ENCODE data around the gene PURB. TPM values are rescaled to one million over a fixed set of nuclear protein-coding genes. Genes with fewer than 3 reads are reported as not detected.

The PURB gene
- total RNA-seq, 1 experiment from 2014 or later = 25.2 TPM

DNA sequence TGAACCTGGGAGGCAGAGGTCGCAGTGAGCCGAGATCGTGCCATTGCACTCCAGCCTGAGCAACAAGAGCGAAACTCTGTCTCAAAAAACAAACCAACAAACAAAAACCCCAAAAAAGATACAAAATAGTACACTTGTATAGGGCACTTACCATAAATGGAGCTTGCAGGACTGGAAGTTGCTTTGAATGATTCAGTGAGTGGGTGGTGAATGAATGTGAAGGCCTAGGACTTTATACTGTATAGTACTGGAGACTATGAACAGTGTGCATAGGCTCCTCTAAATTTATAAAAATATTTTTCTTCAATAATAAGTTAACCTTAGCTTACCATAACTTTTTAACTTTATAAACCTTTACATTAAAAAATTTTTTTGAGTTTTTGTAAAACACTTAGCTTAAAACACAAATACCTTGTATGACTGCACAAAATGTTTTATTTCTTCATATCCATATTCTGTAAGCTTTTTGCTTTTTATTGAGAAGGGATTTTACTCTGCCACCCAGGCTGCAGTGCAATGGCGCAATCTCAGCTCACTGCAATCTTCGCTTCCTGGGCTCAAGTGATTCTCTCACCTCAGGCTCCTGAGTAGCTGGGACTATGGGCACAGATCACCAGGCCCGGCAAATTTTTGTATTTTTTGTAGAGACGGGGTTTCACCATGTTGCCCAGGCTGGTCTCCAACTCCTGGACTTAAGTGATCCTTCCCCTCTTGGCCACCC, 30.5 kb downstream of the PURB start:
- BruUV-seq (replicated peaks) = no TSS peak
- CTCF ChIA-PET = interaction anchor here (0.6 kb wide), 1 partner anchor 284 kb away, joined by 3 read pairs; no protein-coding TSS in a partner anchor
- Histone ChIP-seq H3K4me3 (ENCODE audit: low read depth in 2 of 2, low read length in 2 of 2) (no peak overlapping the region), H3K36me3 (ENCODE audit: control insufficient read depth, insufficient read depth, low read length) (no peaks in the 10 kb centered on the region), H3K27me3 (ENCODE audit: control insufficient read depth, insufficient read depth, low read length) (no peaks in the 10 kb centered on the region), H3K27ac (ENCODE audit: low read length) (no peak overlapping the region), H3K9me3 (ENCODE audit: control insufficient read depth, insufficient read depth, low read depth, low read length) (no peaks in the 10 kb centered on the region), H3K4me1 (ENCODE audit: control insufficient read depth, insufficient read depth, low read length) (peaks cover 5% of the 10 kb centered on the region; the same call in 1 of the 2 replicates)
- no peak for TF ChIP-seq SIN3A (IDR thresholded peaks at IDR 0.05; ENCODE audit: borderline replicate concordance, insufficient read depth, low read depth, low read length)
- TF ChIP-seq TCF7L2 (IDR thresholded peaks at IDR 0.05; ENCODE audit: low read depth, low read length) = no peak
- TF ChIP-seq, protein P1, sequence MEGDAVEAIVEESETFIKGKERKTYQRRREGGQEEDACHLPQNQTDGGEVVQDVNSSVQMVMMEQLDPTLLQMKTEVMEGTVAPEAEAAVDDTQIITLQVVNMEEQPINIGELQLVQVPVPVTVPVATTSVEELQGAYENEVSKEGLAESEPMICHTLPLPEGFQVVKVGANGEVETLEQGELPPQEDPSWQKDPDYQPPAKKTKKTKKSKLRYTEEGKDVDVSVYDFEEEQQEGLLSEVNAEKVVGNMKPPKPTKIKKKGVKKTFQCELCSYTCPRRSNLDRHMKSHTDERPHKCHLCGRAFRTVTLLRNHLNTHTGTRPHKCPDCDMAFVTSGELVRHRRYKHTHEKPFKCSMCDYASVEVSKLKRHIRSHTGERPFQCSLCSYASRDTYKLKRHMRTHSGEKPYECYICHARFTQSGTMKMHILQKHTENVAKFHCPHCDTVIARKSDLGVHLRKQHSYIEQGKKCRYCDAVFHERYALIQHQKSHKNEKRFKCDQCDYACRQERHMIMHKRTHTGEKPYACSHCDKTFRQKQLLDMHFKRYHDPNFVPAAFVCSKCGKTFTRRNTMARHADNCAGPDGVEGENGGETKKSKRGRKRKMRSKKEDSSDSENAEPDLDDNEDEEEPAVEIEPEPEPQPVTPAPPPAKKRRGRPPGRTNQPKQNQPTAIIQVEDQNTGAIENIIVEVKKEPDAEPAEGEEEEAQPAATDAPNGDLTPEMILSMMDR (IDR thresholded peaks at IDR 0.05) = no peak
- TF ChIP-seq, protein P2, sequence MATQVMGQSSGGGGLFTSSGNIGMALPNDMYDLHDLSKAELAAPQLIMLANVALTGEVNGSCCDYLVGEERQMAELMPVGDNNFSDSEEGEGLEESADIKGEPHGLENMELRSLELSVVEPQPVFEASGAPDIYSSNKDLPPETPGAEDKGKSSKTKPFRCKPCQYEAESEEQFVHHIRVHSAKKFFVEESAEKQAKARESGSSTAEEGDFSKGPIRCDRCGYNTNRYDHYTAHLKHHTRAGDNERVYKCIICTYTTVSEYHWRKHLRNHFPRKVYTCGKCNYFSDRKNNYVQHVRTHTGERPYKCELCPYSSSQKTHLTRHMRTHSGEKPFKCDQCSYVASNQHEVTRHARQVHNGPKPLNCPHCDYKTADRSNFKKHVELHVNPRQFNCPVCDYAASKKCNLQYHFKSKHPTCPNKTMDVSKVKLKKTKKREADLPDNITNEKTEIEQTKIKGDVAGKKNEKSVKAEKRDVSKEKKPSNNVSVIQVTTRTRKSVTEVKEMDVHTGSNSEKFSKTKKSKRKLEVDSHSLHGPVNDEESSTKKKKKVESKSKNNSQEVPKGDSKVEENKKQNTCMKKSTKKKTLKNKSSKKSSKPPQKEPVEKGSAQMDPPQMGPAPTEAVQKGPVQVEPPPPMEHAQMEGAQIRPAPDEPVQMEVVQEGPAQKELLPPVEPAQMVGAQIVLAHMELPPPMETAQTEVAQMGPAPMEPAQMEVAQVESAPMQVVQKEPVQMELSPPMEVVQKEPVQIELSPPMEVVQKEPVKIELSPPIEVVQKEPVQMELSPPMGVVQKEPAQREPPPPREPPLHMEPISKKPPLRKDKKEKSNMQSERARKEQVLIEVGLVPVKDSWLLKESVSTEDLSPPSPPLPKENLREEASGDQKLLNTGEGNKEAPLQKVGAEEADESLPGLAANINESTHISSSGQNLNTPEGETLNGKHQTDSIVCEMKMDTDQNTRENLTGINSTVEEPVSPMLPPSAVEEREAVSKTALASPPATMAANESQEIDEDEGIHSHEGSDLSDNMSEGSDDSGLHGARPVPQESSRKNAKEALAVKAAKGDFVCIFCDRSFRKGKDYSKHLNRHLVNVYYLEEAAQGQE (IDR thresholded peaks at IDR 0.05; ENCODE audit: insufficient read depth in 1 of 2, low read depth in 2 of 2, low read length in 1 of 2) = no peak
- intact Hi-C loops (cut with micrococcal nuclease; ENCODE audit: unreplicated experiment) = loop anchor here (5.0 kb wide), 1 partner anchor 107 kb away; no protein-coding TSS in a partner anchor
- ATAC-seq (no peak), DNase-seq (ENCODE audit: low read depth, low spot score) (no peak)
- POLR2A ChIA-PET = no interaction called here
- in situ Hi-C loops (cut with HindIII; ENCODE audit: low pct_unique_long_range_greater_than_20kb, low sequenced_read_pairs) = no loop called here

DNA sequence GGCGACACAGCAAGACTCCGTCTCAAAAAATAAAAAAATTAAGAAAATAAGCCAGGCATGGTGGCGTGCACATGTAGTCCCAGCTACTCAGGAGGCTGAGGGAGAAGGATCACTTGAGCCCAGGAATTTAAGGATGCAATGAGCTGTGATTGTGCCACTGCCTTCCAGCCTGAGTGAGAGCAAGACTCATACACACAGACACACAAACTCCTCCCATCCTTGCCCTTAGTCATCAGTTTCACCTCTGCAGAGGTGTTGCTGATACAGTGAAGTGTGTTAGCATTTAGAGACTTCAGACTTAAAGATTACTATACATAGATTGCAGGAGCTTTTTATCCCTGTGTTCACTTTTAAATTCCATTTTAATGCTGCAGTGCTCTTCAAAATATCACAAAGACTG, 31.9 kb downstream of the PURB start:
- Histone ChIP-seq H3K27me3 (ENCODE audit: control insufficient read depth, insufficient read depth, low read length) (no peaks in the 10 kb centered on the region), H3K9me3 (ENCODE audit: control insufficient read depth, insufficient read depth, low read depth, low read length) (no peaks in the 10 kb centered on the region), H3K27ac (ENCODE audit: low read length) (no peak overlapping the region), H3K36me3 (ENCODE audit: control insufficient read depth, insufficient read depth, low read length) (no peaks in the 10 kb centered on the region), H3K4me1 (ENCODE audit: control insufficient read depth, insufficient read depth, low read length) (peaks cover 9% of the 10 kb centered on the region; the same call in 1 of the 2 replicates), H3K4me3 (ENCODE audit: low read depth in 2 of 2, low read length in 2 of 2) (no peak overlapping the region)
- intact Hi-C loops (cut with micrococcal nuclease; ENCODE audit: unreplicated experiment) (no loop called here), in situ Hi-C loops (cut with HindIII; ENCODE audit: low pct_unique_long_range_greater_than_20kb, low sequenced_read_pairs) (no loop called here)
- CTCF ChIA-PET = no interaction called here
- DNase-seq (ENCODE audit: low read depth, low spot score) = no peak
- POLR2A ChIA-PET = interaction anchor here (0.5 kb wide), 1 partner anchor 251 kb away, joined by 3 read pairs; no protein-coding TSS in a partner anchor
- no TSS peak for BruUV-seq (replicated peaks)
- TF ChIP-seq, protein P1 (IDR thresholded peaks at IDR 0.05) = no peak
- TF ChIP-seq SIN3A (IDR thresholded peaks at IDR 0.05; ENCODE audit: borderline replicate concordance, insufficient read depth, low read depth, low read length) = no peak
- TF ChIP-seq, protein P2 (IDR thresholded peaks at IDR 0.05; ENCODE audit: insufficient read depth in 1 of 2, low read depth in 2 of 2, low read length in 1 of 2) = no peak
- no peak for TF ChIP-seq TCF7L2 (IDR thresholded peaks at IDR 0.05; ENCODE audit: low read depth, low read length)
- no peak for TF ChIP-seq POLR2AphosphoS5 (IDR thresholded peaks at IDR 0.05; ENCODE audit: low read depth, low read length)
- ATAC-seq = no peak
